ENCODE data around the gene TRAPPC2B. TPM values are rescaled to one million over a fixed set of nuclear protein-coding genes. Genes with fewer than 3 reads are reported as not detected.

Gene TRAPPC2B
- total RNA-seq, 1 experiment from 2014 or later = 16.1 TPM

GRCh38 chr19:57377498-57378146, 14.3 kb downstream of the TRAPPC2B start:
- Histone ChIP-seq H3K79me2 (ENCODE audit: low read length) (no peaks in the 10 kb centered on the region), H3K4me3 (ENCODE audit: low read length) (no peak overlapping the region), H3K27me3 (ENCODE audit: low read length) (no peaks in the 10 kb centered on the region), H3K9ac (ENCODE audit: low read length) (no peak overlapping the region), H3K9me2 (replicated peaks; ENCODE audit: low read length) (no peaks in the 10 kb centered on the region), H4K20me1 (ENCODE audit: low read length) (no peaks in the 10 kb centered on the region), H3K9me3 (ENCODE audit: low read length) (peaks cover 25% of the 10 kb centered on the region), H3F3A (ENCODE audit: low read length, unreplicated experiment) (no peaks in the 10 kb centered on the region), H3K4me1 (ENCODE audit: insufficient read depth, low read length) (no peaks in the 10 kb centered on the region), H3K36me3 (ENCODE audit: low read depth, low read length) (peaks cover 48% of the 10 kb centered on the region), H2AFZ (ENCODE audit: low read length) (no peak overlapping the region), H3K27ac (ENCODE audit: low read length) (no peak overlapping the region), H3K4me2 (ENCODE audit: low read length) (no peak overlapping the region)
- intact Hi-C loops (cut with micrococcal nuclease) = no loop called here
- POLR2A ChIA-PET (ENCODE audit: unreplicated experiment) = no interaction called here
- no peak for DNase-seq
- no TSS peak for BruUV-seq (replicated peaks)
- no peak for ATAC-seq
- CTCF ChIA-PET = no interaction called here
- TF ChIP-seq EZH2phosphoT487 (IDR thresholded peaks at IDR 0.05; ENCODE audit: borderline replicate concordance, low read length) = no peak
- TF ChIP-seq EZH2 (IDR thresholded peaks at IDR 0.05; ENCODE audit: low read length, unreplicated experiment) = no peak
- TF ChIP-seq, protein P1, sequence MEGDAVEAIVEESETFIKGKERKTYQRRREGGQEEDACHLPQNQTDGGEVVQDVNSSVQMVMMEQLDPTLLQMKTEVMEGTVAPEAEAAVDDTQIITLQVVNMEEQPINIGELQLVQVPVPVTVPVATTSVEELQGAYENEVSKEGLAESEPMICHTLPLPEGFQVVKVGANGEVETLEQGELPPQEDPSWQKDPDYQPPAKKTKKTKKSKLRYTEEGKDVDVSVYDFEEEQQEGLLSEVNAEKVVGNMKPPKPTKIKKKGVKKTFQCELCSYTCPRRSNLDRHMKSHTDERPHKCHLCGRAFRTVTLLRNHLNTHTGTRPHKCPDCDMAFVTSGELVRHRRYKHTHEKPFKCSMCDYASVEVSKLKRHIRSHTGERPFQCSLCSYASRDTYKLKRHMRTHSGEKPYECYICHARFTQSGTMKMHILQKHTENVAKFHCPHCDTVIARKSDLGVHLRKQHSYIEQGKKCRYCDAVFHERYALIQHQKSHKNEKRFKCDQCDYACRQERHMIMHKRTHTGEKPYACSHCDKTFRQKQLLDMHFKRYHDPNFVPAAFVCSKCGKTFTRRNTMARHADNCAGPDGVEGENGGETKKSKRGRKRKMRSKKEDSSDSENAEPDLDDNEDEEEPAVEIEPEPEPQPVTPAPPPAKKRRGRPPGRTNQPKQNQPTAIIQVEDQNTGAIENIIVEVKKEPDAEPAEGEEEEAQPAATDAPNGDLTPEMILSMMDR (conservative IDR thresholded peaks at IDR 0.05; ENCODE audit: low read depth, low read length) = no peak

DNA sequence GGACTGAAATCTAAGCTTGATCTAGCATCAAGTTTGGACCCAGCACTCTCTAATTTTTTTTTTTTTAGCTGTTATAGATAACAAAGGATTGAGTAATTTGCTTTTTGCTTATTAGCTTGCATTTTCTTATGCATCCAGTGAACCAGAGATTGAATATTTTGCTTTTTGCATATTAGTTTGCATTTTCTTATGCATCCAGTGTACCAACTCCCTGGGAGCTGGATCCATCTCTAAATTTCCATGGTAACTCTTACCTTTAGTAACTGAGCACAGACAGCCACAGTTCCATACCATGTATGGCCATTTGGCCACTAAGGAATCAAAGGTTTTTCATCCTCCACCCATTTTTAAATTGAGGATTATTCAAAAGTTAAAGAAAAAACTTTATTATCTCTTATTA, 17.6 kb downstream of the TRAPPC2B start:
- no peaks in the 10 kb centered on the region for H3K4me1 ChIP-seq (ENCODE audit: insufficient read depth, low read length)
- no peaks in the 10 kb centered on the region for H3K9me2 ChIP-seq (replicated peaks; ENCODE audit: low read length)
- no peaks in the 10 kb centered on the region for H3K27me3 ChIP-seq (ENCODE audit: low read length)
- H3K4me3 ChIP-seq (ENCODE audit: low read length) = no peak overlapping the region
- POLR2A ChIA-PET (ENCODE audit: unreplicated experiment) = interaction anchor here (0.5 kb wide), 1 partner anchor 237 kb away, joined by 3 read pairs; no protein-coding TSS in a partner anchor
- no peak overlapping the region for H3K27ac ChIP-seq (ENCODE audit: low read length)
- ATAC-seq (no peak), DNase-seq (no peak)
- H2AFZ ChIP-seq (ENCODE audit: low read length) = no peak overlapping the region
- peaks cover 20% of the 10 kb centered on the region for H3K9me3 ChIP-seq (ENCODE audit: low read length)
- H4K20me1 ChIP-seq (ENCODE audit: low read length) = no peaks in the 10 kb centered on the region
- H3F3A ChIP-seq (ENCODE audit: low read length, unreplicated experiment) = no peaks in the 10 kb centered on the region
- TF ChIP-seq EZH2phosphoT487 (IDR thresholded peaks at IDR 0.05; ENCODE audit: borderline replicate concordance, low read length) (no peak), EZH2 (IDR thresholded peaks at IDR 0.05; ENCODE audit: low read length, unreplicated experiment) (no peak)
- TF ChIP-seq, protein P1 (conservative IDR thresholded peaks at IDR 0.05; ENCODE audit: low read depth, low read length) = no peak
- no peak overlapping the region for H3K4me2 ChIP-seq (ENCODE audit: low read length)
- peaks cover 25% of the 10 kb centered on the region for H3K36me3 ChIP-seq (ENCODE audit: low read depth, low read length)
- intact Hi-C loops (cut with micrococcal nuclease) = no loop called here
- no peaks in the 10 kb centered on the region for H3K79me2 ChIP-seq (ENCODE audit: low read length)
- no peak overlapping the region for H3K9ac ChIP-seq (ENCODE audit: low read length)
- BruUV-seq (replicated peaks) = no TSS peak
- CTCF ChIA-PET = no interaction called here

DNA sequence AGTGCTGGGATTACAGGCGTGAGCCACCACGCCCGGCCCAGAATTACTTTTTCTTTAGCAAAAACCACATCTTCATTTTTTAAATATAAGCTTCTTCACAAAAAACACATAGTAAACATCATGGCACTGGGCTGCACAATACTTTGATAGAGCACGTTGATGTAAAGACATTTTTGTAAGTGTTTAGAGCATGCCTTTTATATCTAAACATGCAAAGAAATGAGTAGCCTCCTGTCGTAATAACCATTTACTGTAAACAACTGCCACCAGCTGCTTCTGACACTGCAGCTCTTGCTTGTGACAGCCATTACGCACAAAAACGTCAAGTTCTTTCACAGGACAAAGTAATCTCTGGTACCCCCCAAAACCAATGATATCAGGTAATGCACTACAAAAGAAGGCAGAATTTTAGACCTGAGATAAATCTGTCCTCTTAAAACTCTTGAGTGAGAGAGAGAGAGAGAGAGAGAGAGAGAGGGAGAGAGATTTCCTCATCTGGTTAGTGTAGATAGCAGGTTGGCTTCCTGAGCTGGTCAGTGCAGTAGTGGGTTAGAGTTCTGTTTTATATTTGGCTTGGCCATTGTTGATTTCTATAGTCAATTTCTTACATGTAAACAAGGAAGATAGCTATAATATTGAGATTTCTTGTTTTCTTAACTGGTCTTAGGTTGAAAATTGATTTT, 19.6 kb downstream of the TRAPPC2B start:
- Histone ChIP-seq H3K9me2 (replicated peaks; ENCODE audit: low read length) (no peaks in the 10 kb centered on the region), H3K79me2 (ENCODE audit: low read length) (no peaks in the 10 kb centered on the region), H3K4me3 (ENCODE audit: low read length) (no peak overlapping the region), H3K4me1 (ENCODE audit: insufficient read depth, low read length) (no peaks in the 10 kb centered on the region), H3F3A (ENCODE audit: low read length, unreplicated experiment) (no peaks in the 10 kb centered on the region), H3K27me3 (ENCODE audit: low read length) (no peaks in the 10 kb centered on the region), H3K4me2 (ENCODE audit: low read length) (no peak overlapping the region), H3K27ac (ENCODE audit: low read length) (no peak overlapping the region), H2AFZ (ENCODE audit: low read length) (no peak overlapping the region), H3K9me3 (ENCODE audit: low read length) (peaks cover 6% of the 10 kb centered on the region), H3K36me3 (ENCODE audit: low read depth, low read length) (peaks cover 8% of the 10 kb centered on the region; the same call in 1 of the 2 replicates), H3K9ac (ENCODE audit: low read length) (no peak overlapping the region), H4K20me1 (ENCODE audit: low read length) (no peaks in the 10 kb centered on the region)
- no peak for DNase-seq
- BruUV-seq (replicated peaks) = no TSS peak
- ChIA-PET POLR2A (ENCODE audit: unreplicated experiment) (no interaction called here), CTCF (no interaction called here)
- TF ChIP-seq, protein P1 (conservative IDR thresholded peaks at IDR 0.05; ENCODE audit: low read depth, low read length) = no peak
- TF ChIP-seq EZH2phosphoT487 (IDR thresholded peaks at IDR 0.05; ENCODE audit: borderline replicate concordance, low read length) (no peak), EZH2 (IDR thresholded peaks at IDR 0.05; ENCODE audit: low read length, unreplicated experiment) (no peak)
- intact Hi-C loops (cut with micrococcal nuclease) = no loop called here
- no peak for ATAC-seq

Data from PC-3 (cell line).